Measurements from ENCODE around the gene NAIP.
"Not testable (repeated sequence)": the region's sequence is repeated elsewhere in the genome, so short reads cannot be mapped to it uniquely, and the experiment has no call there.

The NAIP gene

GRCh38 chr5:71025289-71025953, at the start of gene NAIP:
Gene NAIP, minus strand, starts transcription at chr5:71025339. Its CDS starts 12,424 bp downstream, at chr5:71012915.
- not testable (repeated sequence) for DNase-seq

GRCh38 chr5:71067262-71067928, 42.3 kb upstream of the NAIP start, which contains the start of gene GTF2H2:
Gene GTF2H2, minus strand, starts transcription at chr5:71067676. Its CDS starts 4,913 bp downstream, at chr5:71062763.
- not testable (repeated sequence) for DNase-seq

GRCh38 chr5:71061322-71061721, 36.2 kb upstream of the NAIP start:
- DNase-seq, result not testable (repeated sequence)

DNA sequence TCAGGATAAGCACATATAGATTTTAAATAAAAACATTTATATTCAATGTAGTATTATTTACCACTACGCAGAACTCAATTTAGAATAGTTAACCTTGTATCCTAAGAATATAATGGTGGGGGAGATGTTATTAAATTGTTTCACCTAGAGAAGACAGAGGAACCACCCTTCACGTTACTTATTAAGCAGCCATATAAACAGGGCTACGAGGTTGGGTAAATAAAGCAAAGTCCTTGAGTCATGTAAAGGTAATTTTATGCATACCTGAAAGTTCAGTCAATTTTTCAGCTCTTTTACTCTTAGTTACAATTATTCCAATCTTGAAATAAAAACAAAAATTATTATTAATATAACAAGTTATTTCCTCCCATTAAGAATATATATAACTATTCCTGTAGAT, 34.3 kb upstream of the NAIP start:
- not testable (repeated sequence) for DNase-seq

DNA sequence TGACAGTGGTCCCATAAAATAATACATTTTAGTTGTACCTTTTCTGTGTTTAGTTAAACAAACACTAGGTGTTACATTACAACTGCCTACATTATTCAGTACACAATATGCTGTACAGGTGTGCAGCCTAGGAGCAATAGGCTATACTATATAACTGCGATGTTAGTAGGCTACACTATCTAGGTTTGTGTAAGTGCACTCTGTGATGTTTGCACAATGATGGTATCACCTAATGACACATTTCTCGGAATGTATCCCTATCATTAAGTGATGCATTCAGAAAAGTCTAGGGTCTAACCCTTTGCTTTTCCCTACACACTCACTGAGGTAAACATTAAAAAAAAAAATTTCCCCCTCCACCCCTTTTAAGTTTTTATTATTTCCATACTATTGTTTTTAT, 19.7 kb upstream of the NAIP start:
- DNase-seq, result not testable (repeated sequence)

DNA sequence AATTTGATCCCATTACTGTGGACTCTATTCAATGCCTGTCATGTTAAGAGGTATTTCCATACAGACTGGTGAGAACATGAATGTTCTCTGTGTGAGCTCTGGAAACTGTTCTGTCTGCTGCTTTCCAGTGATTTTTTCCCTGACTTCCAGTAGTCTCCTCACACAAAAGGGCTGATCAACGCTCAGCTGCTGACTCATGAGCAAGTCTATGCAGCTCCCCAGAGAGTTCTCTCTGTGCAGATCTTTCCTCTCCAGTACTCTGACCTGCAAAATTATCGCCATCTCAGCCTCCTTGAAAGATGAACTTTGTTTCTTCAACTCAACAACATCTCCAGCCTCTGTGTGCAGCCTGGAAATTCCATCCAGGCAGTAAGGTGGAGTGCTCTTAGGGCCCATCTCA, 19.0 kb upstream of the NAIP start:
- DNase-seq, result not testable (repeated sequence)

DNA sequence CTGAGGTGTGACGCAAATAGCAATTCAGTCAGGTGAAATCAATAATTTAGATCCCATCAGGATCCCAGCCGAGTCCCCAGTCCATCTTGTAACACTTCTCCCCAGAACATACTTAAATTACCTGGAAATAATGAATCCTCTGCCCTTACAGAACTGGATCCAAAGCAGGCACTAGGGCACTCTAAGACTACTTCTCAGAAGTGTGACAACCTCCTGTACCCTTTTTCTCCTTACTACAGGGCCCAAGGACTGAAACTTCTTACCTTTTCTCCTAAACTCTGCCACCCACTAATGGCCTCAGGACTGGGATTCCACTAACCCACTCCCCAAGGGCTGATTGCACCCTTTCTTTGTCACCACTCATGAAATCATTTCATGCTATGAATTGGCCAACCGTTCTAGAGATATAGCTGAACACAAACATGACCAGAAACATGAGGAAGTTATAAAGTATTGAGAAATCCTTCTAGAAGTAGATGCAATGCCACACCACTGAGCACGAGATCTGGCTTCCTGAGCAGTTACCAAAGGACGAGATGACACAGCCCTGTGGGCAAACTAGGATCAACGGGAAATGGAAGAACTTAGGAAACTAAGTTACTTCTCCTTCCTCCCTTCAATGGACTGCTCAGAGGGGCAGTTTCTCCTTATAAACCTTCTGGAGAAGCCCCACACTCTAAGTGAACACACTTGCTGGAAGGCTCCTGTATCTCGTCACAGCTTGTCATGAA, 6.1 kb upstream of the NAIP start:
- not testable (repeated sequence) for DNase-seq

GRCh38 chr5:71020643-71021042, 4.5 kb downstream of the NAIP start:
- DNase-seq, result not testable (repeated sequence)

DNA sequence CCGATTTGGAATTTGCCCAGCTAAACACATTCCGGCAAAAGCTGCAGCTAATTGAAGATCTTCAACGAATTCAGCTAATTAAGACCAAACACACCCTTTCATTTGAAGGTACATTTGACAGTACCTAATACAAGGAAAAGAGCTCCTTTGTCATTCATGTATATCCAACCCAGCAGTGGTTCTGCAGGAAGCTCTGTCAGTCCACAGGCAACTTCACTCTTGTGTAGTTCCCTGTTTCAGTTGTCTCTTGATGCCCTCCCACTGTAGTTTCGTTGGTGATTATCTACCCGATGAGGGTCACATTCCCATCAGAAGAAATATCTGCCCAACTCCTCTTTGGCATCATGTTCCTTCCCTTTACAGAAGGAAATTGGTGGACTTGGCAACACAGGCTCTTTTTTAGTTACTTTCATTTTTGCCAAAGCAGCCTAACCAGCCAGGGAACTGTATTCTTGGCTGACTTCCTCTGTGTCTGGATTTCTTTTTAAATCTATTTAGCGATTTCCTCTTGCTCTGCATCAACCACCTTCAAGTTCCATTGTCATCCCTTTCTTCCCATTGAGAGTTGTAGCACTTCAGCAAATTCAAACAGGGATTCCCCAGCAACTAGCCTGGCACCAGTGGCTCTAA, 6.6 kb downstream of the NAIP start:
- not testable (repeated sequence) for DNase-seq

GRCh38 chr5:71014176-71014575, 11.0 kb downstream of the NAIP start:
- DNase-seq, result no peak

DNA sequence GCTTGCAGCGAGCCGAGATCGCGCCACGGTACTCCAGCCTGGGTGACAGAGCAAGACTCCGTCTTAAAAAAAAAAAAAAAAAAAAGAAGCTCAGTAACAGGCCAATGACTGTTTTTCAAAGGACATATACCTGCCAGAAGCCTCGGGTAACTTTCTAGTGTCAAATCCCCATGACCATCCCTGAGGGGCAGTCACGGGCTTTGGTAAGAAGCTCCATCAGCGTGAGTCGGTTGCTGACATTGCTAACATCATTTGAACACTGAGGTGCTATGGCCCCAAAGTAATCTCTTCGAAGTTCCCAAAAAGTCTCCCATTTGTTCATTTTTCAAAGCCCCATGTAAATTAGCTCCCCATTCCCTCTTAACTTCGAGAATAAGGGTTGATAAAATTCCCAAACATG, 11.6 kb downstream of the NAIP start:
- DNase-seq, result no peak

GRCh38 chr5:71011194-71011792, 13.8 kb downstream of the NAIP start:
- no peak for DNase-seq

DNA sequence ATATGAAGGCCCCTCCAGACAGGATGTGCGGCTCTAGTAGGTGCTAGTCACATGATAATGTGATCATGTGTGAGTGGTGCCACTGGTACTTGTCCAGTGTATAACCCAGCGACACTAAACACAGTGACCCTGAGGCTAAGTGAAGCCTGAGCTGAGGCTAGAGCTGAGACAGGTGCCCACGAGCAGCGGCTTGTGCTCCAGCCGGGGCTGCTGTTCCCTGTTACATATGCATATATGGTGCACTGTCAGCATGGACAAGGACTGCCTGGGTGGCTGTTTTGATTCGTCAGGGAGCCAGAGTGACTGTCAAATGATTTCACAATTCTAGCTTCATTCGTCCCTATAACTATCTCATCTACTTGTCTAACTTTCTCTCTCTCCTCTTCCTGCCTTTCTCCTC, 18.2 kb downstream of the NAIP start:
- DNase-seq, result not testable (repeated sequence)

- DNase-seq, result not testable (repeated sequence)
Observed at GRCh38 chr5:70984882-70985281, 40.3 kb downstream of the NAIP start.

DNA sequence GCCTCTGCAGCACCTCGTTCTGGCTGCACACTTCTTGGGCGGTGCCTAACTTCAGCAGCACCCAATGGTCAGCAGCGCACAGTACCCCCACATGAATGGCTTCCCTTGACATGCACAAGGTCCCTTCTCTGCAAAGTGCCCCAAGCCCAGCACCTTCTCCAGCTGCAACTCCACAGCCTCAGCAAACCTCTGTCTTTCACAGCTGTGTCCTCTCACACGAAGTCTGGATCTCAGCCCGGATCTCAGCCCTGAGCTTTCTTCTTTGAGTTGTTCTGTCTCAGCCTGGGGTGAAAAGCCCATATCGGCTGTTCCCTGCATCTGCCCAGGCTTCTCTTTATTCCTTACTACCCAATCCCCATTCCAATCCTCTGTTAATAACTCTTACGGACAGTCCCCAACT, 57.9 kb downstream of the NAIP start:
- not testable (repeated sequence) for DNase-seq

- not testable (repeated sequence) for DNase-seq
Observed at GRCh38 chr5:70964531-70964930, 60.6 kb downstream of the NAIP start.

- DNase-seq, result not testable (repeated sequence)
Observed at GRCh38 chr5:70953068-70953467, 72.1 kb downstream of the NAIP start.

DNA sequence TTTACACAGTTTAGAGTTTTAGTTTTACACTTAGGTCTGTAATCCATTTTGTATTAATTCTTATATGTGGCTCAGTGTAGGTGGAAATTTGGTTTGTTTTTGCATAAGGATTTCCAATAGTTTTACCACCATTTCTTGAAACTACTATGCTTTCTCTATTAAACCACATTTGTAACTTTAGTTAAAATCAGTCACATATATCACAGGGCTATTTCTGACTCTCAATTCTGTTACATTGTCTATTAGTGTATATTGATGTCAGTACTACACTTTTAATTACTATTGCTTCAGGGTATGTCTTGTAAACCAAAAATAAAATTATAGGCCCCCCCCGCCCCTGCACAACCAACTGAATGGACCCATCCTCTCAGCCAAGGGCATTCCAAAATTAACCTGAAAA, 92.6 kb downstream of the NAIP start:
- DNase-seq, result not testable (repeated sequence)

- not testable (repeated sequence) for DNase-seq
Observed at GRCh38 chr5:70931709-70932368, 93.3 kb downstream of the NAIP start.

GRCh38 chr5:70925211-70925562, 100.0 kb downstream of the NAIP start:
- DNase-seq, result not testable (repeated sequence)

Data from NCI-H187 treated with DMSO at 0.1 percent for 48 hours (cell line).